ENCODE measurements around the gene UTP15.

UTP15 gene

GRCh38 chr5:73624888-73625287, 59.3 kb downstream of the UTP15 start:
- DNase-seq = no peak

- no peak for DNase-seq
Measured at GRCh38 chr5:73625372-73625943, 59.9 kb downstream of the UTP15 start.

- DNase-seq = no peak
Measured at GRCh38 chr5:73625944-73626811, 60.6 kb downstream of the UTP15 start, which contains the start of gene ARHGEF28. ARHGEF28 (plus strand) TSS chr5:73626196; CDS start chr5:73684852, 58,656 bp downstream.

- DNase-seq = no peak
Measured at GRCh38 chr5:73626814-73627313, 61.3 kb downstream of the UTP15 start.

GRCh38 chr5:73629456-73629855, 63.9 kb downstream of the UTP15 start:
- DNase-seq = no peak

GRCh38 chr5:73630765-73631164, 65.2 kb downstream of the UTP15 start:
- no peak for DNase-seq

GRCh38 chr5:73631500-73631899, 66.0 kb downstream of the UTP15 start:
- no peak for DNase-seq
